ENCODE data around the gene GRIN1. TPM values are rescaled to one million over a fixed set of nuclear protein-coding genes. Genes with fewer than 3 reads are reported as not detected.

Gene GRIN1
- total RNA-seq, 1 experiment from 2014 or later = 0.06 TPM

DNA sequence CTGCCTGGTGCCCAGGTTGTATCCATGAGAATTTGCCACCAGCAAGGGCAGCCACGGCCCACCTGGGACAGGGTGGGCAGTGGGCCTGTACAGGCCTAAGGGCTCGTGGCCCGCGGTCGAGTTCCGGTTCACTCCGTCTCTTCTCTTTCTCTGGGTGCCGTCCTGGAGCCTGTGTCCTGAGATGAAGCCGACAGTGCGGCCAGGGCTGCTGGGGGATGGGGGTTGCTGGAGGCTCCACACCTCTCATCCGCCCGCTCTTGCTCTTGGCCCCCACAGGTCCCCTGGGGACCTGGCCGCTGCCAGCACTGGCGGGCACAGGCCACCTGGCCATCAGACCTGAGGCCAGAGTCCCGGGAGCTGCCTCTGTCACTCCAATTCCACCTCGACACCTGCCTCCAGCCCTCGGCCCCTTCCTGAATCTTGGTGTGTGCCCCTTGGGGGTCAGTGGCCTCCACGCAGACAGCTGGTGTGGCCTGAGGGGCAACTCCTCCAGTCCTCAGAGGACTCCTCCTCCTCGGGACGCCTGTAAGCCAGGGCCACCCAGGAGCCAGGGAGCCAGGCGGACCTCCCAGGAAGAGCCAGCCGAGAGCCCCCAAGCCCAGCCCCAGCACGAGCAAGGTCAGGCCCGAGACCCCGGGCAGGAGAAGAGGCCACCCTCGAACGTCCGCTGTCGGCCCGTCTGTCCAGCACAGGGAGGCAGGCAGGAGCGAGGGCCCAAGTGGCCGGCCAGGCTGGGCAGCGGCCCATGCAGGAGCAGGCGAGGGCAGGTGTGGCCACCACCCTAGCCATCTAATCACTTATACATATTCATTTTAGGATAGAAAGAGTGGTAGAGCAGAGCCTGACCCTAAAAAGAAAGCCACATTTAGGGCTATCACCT lies 25.7 kb downstream of the GRIN1 start:
- DNase-seq (ENCODE audit: low read depth) = no peak

DNA sequence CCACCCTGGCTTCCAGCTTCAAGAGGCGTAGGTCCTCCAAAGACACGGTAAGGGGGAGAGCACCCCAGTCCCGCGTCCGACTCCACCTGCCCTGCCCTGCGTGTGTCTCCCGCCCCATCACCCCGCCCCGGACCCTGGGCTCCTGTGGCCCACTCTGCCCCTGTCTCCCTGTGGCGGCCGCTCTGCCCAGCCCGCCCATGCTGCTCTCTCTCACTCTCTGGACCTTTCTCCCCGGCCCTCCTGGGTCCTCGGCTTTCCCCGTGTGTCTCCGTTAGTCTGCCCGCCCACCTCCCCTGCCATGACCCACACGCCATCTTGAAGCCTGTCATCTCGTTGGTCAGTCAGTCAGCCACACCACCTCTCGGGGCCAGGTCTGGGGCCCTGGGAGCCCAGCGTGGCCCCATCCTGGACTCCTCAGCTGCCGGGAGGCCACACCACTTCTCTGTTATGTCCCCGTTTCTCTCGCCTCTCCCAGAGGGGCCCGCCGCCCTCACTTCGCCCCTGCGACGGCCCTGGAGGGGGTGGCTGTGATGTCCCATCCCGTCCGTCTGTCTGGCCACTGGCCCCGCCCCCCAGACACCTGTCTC lies 26.4 kb downstream of the GRIN1 start:
- no peak for DNase-seq (ENCODE audit: low read depth)

DNA sequence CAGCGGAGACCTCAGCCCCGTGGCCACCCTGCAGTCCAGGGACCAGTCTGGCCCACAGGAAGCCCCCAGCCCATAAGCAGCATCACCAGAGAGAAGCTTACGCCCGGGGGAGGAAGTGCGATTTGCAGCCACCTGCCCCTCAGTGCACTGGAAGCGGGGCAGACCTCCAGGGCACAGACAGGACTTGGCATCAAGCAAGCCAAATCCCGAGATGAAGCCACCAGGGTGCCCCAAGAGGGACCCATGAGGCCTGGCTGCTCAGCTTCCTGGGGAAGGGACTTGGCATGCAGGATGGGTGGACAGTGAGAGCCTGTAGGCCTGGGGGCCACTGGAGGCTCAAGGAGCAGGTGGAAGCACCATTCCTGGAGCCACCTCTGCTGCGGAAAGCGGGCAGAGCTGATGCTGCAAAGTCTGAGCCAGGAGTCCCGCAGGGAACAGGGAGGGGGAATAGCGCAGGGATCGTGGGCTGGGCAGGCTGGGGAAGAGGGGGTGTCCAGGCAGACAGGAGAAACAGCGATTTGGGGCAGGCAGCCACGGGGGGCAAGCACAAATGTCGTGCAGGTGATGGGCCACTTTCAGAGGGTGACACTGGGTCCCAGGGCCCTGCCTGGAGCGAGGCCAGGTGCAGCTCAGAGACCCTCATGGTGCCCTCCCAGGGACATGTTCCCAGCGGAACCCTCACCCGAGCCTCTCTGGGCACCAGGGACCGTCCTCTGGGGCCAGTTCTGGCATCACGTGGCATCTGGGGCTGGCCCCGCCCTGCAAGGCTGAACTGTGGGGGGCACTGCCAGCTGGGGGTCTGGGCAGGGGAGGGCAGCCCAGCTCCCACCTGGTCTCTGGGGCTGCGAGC lies 27.7 kb downstream of the GRIN1 start:
- no peak for DNase-seq (ENCODE audit: low read depth)

DNA sequence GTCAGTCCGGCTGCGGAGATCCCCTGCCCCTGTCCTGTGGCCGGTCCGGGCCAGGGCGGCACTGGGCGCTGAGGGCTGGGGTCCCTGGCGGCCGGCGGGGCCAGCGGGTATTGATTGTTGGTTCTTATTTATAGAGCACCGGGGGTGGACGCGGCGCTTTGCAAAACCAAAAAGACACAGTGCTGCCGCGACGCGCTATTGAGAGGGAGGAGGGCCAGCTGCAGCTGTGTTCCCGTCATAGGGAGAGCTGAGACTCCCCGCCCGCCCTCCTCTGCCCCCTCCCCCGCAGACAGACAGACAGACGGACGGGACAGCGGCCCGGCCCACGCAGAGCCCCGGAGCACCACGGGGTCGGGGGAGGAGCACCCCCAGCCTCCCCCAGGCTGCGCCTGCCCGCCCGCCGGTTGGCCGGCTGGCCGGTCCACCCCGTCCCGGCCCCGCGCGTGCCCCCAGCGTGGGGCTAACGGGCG lies 28.4 kb downstream of the GRIN1 start:
- peak; percentile 35 for DNase-seq (ENCODE audit: low read depth)

DNA sequence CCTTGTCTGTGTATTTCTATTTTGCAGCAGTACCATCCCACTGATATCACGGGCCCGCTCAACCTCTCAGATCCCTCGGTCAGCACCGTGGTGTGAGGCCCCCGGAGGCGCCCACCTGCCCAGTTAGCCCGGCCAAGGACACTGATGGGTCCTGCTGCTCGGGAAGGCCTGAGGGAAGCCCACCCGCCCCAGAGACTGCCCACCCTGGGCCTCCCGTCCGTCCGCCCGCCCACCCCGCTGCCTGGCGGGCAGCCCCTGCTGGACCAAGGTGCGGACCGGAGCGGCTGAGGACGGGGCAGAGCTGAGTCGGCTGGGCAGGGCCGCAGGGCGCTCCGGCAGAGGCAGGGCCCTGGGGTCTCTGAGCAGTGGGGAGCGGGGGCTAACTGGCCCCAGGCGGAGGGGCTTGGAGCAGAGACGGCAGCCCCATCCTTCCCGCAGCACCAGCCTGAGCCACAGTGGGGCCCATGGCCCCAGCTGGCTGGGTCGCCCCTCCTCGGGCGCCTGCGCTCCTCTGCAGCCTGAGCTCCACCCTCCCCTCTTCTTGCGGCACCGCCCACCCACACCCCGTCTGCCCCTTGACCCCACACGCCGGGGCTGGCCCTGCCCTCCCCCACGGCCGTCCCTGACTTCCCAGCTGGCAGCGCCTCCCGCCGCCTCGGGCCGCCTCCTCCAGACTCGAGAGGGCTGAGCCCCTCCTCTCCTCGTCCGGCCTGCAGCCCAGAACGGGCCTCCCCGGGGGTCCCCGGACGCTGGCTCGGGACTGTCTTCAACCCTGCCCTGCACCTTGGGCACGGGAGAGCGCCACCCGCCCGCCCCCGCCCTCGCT lies 29.0 kb downstream of the GRIN1 start:
- peak; percentile 43 for DNase-seq (ENCODE audit: low read depth)

DNA sequence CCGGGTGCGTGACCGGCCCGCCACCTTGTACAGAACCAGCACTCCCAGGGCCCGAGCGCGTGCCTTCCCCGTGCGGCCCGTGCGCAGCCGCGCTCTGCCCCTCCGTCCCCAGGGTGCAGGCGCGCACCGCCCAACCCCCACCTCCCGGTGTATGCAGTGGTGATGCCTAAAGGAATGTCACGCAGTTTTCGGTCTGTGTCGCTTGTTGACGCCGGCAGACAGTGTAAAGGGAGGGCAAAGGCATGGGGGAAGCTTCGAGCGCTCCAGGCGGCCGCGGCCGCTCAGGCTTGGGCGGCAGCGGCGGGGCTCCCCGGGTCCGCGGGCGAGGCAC lies 29.6 kb downstream of the GRIN1 start:
- no peak for DNase-seq (ENCODE audit: low read depth)

DNA sequence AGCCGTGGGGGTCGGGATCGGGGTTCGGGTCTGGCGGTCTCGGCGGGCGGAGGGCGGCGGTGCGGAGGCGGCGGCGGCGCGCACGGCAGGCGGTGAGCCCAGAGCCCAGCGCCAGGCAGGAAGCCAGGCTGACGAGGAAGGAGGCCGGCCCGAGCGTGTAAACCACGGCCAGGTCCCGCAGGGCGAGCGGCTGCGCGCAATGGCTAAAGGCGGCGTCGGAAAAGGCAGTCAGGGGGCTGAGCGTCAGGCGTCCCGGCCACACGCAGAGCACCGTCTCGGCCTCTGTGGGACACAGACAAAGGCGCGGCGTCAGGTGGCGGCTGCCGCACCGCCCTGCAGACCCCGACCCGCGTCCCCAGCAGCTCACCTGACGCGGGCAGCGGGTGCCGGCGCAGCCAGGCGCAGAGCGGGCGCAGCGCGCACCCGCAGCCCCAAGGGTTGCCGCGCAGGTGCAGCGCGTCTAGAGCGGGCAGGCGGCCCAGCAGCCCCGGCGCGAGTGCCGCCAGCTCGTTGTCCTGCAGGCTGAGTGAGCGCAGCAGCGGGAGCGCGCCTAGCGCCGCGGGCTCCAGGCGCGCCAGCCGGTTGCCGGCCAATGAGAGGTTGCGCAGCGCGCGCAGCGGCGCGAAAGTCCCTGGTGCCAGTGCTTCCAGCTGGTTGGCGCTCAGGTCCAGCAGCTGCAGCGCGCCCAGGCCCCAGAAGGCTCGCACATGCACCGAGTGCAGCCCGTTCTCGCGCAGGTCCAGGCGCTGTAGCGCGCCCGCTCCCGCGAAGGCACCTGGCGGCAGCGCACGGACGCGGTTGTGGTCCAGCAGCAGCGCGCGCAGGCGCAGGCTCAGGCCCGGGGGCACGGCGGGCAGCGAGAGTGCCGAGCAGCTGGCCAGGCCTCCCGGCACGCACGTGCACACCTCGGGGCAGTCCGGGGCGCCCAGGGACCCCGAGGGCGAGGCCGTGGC lies 30.2 kb downstream of the GRIN1 start:
- peak; percentile 83 for DNase-seq (ENCODE audit: low read depth)

DNA sequence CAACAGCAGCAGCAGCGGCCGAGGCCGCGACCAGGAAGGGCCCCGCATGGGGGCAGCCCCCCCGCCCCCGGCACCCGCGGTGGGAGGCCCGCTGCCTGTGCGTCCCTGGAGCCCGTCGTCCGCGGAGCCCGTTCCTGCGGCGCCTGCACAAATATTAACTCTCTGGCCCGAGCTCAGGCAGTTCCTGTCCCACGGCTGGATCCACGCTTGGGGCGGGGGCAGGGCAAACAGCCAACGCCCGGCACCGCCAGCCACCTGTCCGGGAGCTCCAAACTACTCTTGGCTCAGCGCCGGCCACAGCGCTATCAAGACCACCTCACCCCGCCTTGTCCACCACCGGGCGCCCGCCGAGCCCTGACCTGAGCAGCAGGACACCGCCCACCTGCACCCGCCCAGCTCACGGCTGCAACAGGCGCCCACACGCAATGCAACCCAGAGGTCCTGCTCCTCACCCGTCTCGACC lies 31.0 kb downstream of the GRIN1 start, which contains the start of gene LRRC26:
LRRC26 (minus strand) TSS at position 156 of the 463 bp plus-strand sequence; CDS start at position 48, 108 bp downstream.
- DNase-seq (ENCODE audit: low read depth) = no peak

DNA sequence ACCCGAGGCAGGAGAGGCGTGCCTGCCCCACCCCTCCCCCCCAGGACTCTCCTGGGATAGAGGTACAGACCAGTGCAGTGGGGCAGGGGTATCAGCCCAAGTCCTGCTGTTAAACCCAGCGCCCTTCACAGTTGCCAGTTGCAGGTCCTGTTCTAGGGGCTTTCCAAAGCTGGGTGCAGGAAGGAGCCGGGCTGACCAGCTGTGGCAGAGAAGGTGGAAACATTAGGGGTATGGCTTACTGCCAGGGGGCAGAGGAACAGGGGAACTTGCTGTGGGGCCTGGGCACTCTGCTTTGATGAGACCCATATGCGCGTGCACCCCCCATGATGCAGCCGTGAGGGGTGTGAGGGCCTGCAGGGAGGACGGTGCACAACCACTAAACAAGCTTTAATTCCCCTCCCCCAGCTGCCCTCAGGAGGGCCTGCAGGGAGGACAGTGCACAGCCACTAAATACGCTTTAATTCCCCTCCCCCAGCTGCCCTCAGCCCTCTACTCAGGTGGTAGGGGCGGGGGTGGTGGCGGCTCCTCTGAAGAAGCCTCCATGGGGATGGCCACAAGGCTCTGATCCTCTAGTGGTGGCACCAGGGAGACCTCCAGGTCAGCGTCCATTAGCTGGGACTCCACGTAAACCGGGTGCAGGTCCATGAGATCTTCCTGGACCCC lies 31.7 kb downstream of the GRIN1 start:
- DNase-seq (ENCODE audit: low read depth) = no peak

DNA sequence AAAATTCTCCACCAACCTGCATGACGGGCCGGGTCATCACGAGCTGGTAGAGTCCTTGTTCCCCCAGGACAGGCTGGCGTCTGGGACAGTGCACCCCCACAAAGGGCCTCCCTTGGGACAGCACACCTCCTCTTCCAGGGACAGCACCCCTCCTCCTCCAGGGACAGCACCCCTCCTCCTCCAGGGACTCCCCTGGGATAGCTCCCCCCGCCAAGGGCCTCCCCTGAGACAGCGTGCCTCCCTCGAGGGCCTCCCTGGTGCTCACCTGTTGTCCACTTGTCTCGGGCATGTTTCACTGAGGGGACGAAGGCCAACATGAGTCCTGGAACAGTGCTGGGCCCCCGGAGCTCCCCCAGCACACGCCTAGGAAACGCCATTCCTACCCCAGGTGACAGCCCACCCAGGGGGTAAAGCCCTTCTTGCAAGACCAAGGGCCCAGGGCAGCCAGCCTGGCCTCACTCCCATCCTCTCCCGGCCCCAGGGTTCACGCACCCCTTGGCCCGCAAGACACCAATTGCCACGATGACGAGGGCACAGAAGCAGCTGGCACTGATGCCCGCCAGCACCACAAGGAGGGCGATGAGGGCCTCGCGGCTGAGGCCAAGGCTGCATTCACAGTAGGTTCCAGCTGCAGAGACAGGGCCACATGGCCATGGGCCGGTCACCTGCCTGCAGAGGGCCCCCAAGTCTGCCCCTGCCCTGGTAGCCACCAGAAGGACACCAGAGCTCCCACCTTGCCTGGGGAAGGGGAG lies 32.4 kb downstream of the GRIN1 start:
- DNase-seq (ENCODE audit: low read depth) = no peak

DNA sequence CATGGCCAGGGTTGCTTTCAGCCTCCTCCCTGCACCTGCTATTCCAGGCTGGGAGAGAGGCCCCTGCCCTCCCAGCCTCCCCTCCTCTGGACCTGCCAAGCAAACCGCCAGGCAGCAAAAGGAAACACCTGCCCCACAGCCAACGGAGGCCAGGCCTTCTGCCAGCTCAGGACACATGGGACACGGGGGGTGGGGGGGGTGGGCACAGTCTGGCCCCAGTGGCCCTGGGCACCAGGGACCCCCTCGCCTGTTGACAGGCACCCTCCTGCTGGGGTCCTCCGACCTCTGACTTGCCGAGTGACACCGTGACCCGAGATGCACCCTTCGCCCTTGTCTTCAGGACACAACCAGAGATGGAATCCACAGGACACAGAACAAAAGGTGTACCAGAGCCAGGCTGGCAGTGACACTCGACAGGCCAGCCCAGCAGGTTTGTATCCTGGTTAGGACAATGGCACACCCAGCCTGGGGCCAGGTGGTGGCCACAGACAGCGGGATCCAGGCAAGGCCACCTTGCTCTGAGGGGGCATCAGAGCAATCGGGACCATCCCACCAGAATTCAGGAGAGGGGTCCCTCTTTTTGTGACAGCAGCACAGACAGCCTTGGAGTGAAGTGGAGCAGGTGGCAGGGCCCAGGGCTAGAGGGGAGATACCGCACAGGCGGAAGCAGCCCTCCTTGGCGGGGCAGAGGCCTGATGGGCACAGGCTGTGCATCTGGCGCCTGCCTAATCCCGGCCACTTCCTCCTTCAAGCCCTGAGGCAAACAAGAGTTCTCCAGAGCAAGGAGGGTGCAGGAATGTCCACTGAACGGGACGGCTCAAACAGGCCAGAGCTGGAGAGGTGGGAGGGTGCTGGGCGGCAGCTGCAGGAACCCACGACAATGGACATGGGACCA lies 34.2 kb downstream of the GRIN1 start:
- no peak for DNase-seq (ENCODE audit: low read depth)

DNA sequence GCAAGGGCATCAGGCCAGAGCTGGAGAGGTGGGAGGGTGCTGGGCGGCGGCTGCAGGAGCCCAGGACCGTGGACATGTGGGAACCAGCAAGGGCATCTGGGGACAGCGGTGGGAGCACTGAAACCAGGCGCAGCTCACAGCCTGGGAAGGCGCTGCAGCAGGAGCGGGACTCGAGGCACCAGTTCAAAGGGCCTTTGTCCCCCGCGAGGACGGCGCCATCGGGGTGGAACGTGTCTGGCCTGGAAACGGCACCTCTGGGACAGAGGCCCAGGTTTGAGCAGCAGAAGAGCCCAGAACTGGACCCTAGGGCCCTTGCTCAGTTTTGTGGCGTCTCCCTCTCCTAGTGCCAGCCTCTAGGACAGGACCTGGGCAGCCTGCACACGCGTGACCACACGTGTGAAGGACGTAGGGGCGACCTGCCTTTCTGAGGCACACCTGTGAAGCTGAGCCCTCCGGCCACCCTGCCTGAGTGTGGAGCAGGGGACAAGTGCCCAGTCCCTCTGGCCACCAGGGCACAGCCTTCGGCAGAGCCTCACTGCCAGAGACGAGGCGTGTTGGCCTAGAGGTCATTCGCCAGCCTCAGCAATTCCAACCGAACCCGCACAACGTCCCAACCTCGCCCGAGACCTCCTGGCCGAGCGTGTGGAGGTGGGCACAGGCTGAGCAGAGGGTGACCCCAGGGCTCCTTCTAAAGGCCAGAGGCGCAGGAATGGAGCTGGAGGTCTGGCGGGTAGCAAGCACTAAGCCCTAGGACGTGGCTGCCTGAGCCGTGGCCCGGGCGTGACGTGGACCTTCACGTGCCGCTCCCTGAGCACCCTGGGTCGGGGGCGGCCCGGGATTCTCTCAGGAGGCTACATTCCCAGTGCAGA lies 35.1 kb downstream of the GRIN1 start:
- DNase-seq (ENCODE audit: low read depth) = no peak

DNA sequence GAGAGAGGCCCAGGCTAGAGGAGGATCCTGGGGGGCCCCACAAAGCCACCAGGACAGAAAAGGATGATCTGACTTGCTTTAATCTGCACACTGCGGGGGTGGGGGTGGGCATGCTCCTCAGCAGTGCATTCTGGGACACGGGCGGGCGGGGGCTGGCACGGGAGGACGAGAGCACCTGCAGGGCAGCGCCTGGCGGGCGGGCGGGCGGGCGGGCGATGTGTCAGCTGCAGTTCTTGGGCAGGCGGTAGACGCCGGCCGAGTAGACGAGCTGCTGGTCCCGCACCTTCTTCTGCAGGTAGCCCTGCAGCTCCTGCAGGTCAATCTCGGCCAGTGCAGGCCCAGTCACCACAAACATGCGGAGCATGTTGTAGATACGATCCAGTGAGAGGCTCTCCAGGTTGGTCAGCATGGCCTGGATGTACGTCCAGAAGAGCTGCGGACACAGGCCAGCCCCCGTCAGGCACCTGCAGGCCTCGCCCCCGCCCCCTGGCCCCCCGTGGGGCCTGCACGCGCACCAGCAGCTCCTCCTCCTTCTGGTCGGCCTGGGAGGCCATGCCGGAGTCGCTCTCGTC lies 35.9 kb downstream of the GRIN1 start:
- peak; percentile 41 for DNase-seq (ENCODE audit: low read depth)

DNA sequence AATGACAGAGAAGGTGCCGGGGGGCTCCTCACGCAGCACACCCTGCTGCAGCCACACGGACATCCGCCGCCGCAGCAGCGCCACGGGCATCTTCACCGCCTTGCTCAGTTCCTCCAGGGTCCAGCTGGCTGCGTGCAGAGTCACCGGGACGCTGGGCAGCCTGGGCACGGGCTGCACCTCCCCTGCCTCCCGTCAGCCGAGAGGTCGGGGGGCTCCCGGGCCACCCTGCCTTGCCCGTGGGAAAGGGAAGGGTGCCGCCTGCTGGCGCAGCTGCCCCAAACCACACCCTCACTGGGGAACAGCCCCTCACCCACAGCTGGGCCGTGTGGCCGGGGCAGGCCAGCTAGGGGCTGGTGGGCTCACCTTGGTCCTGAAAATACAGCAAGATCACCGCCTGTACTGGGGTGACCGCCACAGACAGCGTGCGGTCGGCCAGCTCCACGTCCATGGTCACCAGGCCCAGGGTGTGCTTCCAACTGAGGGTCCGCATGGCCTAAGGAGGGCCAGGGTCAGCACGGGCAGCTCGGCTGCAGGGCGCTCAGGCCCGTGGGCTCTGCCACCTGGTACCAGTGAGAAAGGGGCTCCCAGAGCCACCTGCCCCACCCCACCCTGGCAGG lies 36.5 kb downstream of the GRIN1 start:
- DNase-seq (ENCODE audit: low read depth) = no peak

DNA sequence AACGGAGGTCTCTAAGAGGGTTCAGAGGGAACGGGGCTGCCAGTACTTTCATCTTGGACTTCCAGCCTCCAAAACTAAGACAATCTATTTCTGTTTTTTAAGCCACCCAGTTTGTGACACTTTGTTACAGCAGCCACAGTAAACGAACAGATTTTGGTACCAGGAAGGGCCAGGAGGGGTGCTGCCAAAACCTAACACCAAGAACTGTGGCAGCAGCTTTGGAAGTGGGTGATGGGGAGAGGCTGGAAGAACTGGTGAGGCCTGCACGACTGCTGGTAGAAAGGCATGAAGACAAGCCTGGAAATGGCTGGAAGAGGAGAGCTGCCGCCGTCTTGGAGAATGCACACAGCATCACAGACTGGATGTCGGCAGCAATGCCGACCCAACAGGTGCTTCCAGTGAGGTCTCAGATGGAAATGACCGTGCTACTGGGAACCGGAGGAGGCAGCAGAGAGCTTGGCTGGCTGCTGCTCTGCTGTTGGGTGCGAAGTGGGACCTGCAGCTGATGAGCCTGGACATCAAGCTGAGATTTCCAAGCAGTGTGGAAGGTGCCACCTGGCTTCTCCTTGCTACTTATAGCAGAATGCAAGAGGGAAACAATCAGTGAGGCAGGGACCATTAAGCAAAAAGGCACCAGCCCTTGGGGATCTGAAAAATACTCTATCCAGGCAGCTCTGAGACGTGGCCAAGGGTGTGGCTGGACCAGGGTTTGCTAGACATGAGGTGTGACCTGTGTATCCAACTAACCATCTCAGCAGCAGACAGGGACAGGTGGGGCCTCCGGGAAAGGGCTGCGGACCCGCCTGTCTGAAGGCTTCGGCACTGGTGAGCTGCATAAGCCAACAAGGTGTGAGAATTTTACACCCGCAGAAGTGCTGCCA lies 37.6 kb downstream of the GRIN1 start:
- DNase-seq (ENCODE audit: low read depth) = peak; percentile 66
